H1 (cell line): ENCODE results near the gene TTC28. TPM values are rescaled to one million over a fixed set of nuclear protein-coding genes. Genes with fewer than 3 reads are reported as not detected.

Experiments
- CTCF ChIA-PET: fragments of 300-600 bp; sonication (Branson Sonifier 250); formaldehyde crosslinking; loops from one replicate; lab custom pipeline; 2021; ENCODE audit not compliant: partially characterized antibody; lab: Charles Lee
- POLR2A ChIA-PET: fragments of 300-600 bp; sonication (Branson Sonifier 250); formaldehyde crosslinking; loops from one replicate; lab custom pipeline; 2021; ENCODE audit warnings: inconsistent platforms; ENCODE audit not compliant: partially characterized antibody; lab: Charles Lee
- DNase-seq, 2 experiments: peaks; one replicate each; pipeline versions ENCODE4 v3.0.0 to v3.0.0-alpha.2; 2010 to 2022; ENCODE audit warnings: low spot score in 2 of 2, low read depth in 1 of 2, mixed read lengths in 1 of 2
- FAIRE-seq: peaks from 2 replicates; lab custom pipeline; 2011; peaks lifted over from hg19 to GRCh38; lab: Jason Lieb, UNC
- H2AFZ ChIP-seq: 2 replicates; pipeline ENCODE4 v1.8.1; 2012; ENCODE audit warnings: low read length, inconsistent platforms
- H2AK5ac ChIP-seq: 2 replicates; pipeline ENCODE4 v1.6.1; 2013; ENCODE audit warnings: low read depth, low read length
- H2BK120ac ChIP-seq: replicated peaks from 2 replicates; pipeline ENCODE3; 2013; ENCODE audit warnings: low read depth, low read length, inconsistent platforms
- H2BK12ac ChIP-seq: 2 replicates; pipeline ENCODE4 v1.6.1; 2013; ENCODE audit warnings: low read depth, low read length
- H2BK15ac ChIP-seq: 2 replicates; pipeline ENCODE4 v1.6.1; 2013; ENCODE audit warnings: low read length
- H2BK20ac ChIP-seq: 2 replicates; pipeline ENCODE4 v1.6.1; 2013; ENCODE audit warnings: low read length
- H2BK5ac ChIP-seq: 2 replicates; pipeline ENCODE4 v1.6.1; 2013; ENCODE audit warnings: low read depth, low read length
- H3K14ac ChIP-seq: 2 replicates; pipeline ENCODE4 v1.6.1; 2013; ENCODE audit warnings: inconsistent platforms; ENCODE audit not compliant: insufficient read length
- H3K18ac ChIP-seq: 2 replicates; pipeline ENCODE4 v1.6.1; 2013; ENCODE audit warnings: low read length; ENCODE audit errors: extremely low read depth
- H3K23ac ChIP-seq: 2 replicates; pipeline ENCODE4 v1.6.1; 2013; ENCODE audit warnings: inconsistent platforms; ENCODE audit not compliant: insufficient read length
- H3K23me2 ChIP-seq: 2 replicates; pipeline ENCODE4 v1.6.1; 2013; ENCODE audit warnings: low read depth, low read length
- H3K27ac ChIP-seq: 2 replicates; pipeline ENCODE4 v1.6.1; 2011; ENCODE audit warnings: low read depth, low read length, inconsistent platforms
- H3K27me3 ChIP-seq, 4 experiments: replicated peaks in 1 of 4; 1 replicate in 1 of 4; 2 replicates in 3 of 4; pipeline versions ENCODE4 v1.6.1 to v1.8.1; 2011 to 2013; ENCODE audit warnings: low read length in 3 of 4, mild to moderate bottlenecking in 3 of 4, inconsistent platforms in 2 of 4, mixed read lengths in 2 of 4, moderate library complexity in 1 of 4; ENCODE audit not compliant: control insufficient read depth in 3 of 4, insufficient read depth in 3 of 4; ENCODE audit errors: extremely low read depth in 1 of 4
- H3K36me3 ChIP-seq, 4 experiments: 2 replicates each; pipeline versions ENCODE4 v1.6.1 to v1.8.1; 2011 to 2013; ENCODE audit warnings: mild to moderate bottlenecking in 4 of 4, low read length in 3 of 4, moderate library complexity in 2 of 4, control low read depth in 1 of 4, inconsistent platforms in 1 of 4; ENCODE audit not compliant: insufficient read depth in 4 of 4, control insufficient read depth in 2 of 4
- H3K4ac ChIP-seq: replicated peaks from 2 replicates; pipeline ENCODE3; 2013; ENCODE audit warnings: low read length, low read depth, mixed read lengths, inconsistent platforms; ENCODE audit not compliant: insufficient read length
- H3K4me1 ChIP-seq, 4 experiments: replicated peaks in 1 of 4; 1 replicate in 1 of 4; 2 replicates in 3 of 4; pipeline versions ENCODE4 v1.6.1 to v1.8.1; 2011 to 2013; ENCODE audit warnings: low read length in 3 of 4, inconsistent platforms in 2 of 4, mixed read lengths in 1 of 4; ENCODE audit not compliant: insufficient read depth in 4 of 4, control insufficient read depth in 3 of 4
- H3K4me2 ChIP-seq, 2 experiments: 2 replicates each; pipeline versions ENCODE4 v1.6.1 to v1.8.1; 2011 to 2013; ENCODE audit warnings: low read depth in 2 of 2, low read length in 2 of 2, control low read depth in 1 of 2, inconsistent platforms in 1 of 2, mild to moderate bottlenecking in 1 of 2; ENCODE audit not compliant: insufficient read depth in 1 of 2
- H3K4me3 ChIP-seq, 4 experiments: fragments of 200-600, 300-600 bp in 1 of 4; sonication (generic), shearing (Covaris generic), sonication (Bioruptor Twin) in 1 of 4; 2 replicates each; pipeline versions ENCODE4 v1.5.1 to v1.8.1; 2011 to 2016; ENCODE audit warnings: low read length in 4 of 4, low read depth in 3 of 4, control low read depth in 2 of 4, inconsistent platforms in 2 of 4, mild to moderate bottlenecking in 2 of 4, mixed read lengths in 1 of 4, moderate library complexity in 1 of 4; ENCODE audit not compliant: insufficient read depth in 2 of 4; ENCODE audit errors: extremely low read depth in 1 of 4
- H3K56ac ChIP-seq: replicated peaks from 2 replicates; pipeline ENCODE3; 2013; ENCODE audit warnings: low read depth, mild to moderate bottlenecking, mixed read lengths, low read length, inconsistent platforms; ENCODE audit not compliant: insufficient read length
- H3K79me1 ChIP-seq: 2 replicates; pipeline ENCODE4 v1.6.1; 2013; ENCODE audit warnings: low read depth, low read length, control low read depth
- H3K79me2 ChIP-seq, 2 experiments: 2 replicates each; pipeline versions ENCODE4 v1.6.1 to v1.8.1; 2012 to 2013; ENCODE audit warnings: low read length in 2 of 2, mild to moderate bottlenecking in 2 of 2, inconsistent platforms in 1 of 2; ENCODE audit not compliant: insufficient read depth in 2 of 2, control insufficient read depth in 1 of 2
- H3K9ac ChIP-seq, 4 experiments: replicated peaks in 1 of 4; 1 replicate in 1 of 4; 2 replicates in 3 of 4; pipeline versions ENCODE4 v1.6.1 to v1.8.1; 2011 to 2013; ENCODE audit warnings: low read depth in 3 of 4, low read length in 3 of 4, control low read depth in 2 of 4, mild to moderate bottlenecking in 2 of 4, moderate library complexity in 2 of 4, inconsistent platforms in 1 of 4; ENCODE audit errors: extremely low read depth in 1 of 4
- H3K9me3 ChIP-seq, 2 experiments: 2 replicates each; pipeline versions ENCODE4 v1.6.1 to v1.8.1; 2012 to 2013; ENCODE audit warnings: mild to moderate bottlenecking in 2 of 2, moderate library complexity in 2 of 2, control low read depth in 1 of 2, inconsistent platforms in 1 of 2, low read depth in 1 of 2, low read length in 1 of 2, mixed read lengths in 1 of 2; ENCODE audit not compliant: insufficient read depth in 2 of 2
- H4K20me1 ChIP-seq, 2 experiments: replicated peaks in 1 of 2; 2 replicates each; pipeline versions ENCODE3 to v1.8.1; 2011 to 2013; ENCODE audit warnings: inconsistent platforms in 2 of 2, low read length in 2 of 2, mild to moderate bottlenecking in 1 of 2; ENCODE audit not compliant: insufficient read depth in 2 of 2, control insufficient read depth in 1 of 2
- H4K5ac ChIP-seq: 2 replicates; pipeline ENCODE4 v1.6.1; 2013; ENCODE audit warnings: low read length, low read depth, mixed read lengths, inconsistent platforms; ENCODE audit not compliant: insufficient read length
- H4K8ac ChIP-seq: 2 replicates; pipeline ENCODE4 v1.8.0; 2013; ENCODE audit warnings: mild to moderate bottlenecking, moderate library complexity, low read length, inconsistent platforms; ENCODE audit not compliant: insufficient read depth; ENCODE audit errors: extremely low read depth
- H4K91ac ChIP-seq: replicated peaks from 2 replicates; pipeline ENCODE3; 2013; ENCODE audit warnings: low read length, mixed read lengths, inconsistent platforms; ENCODE audit not compliant: insufficient read length
- MAFK ChIP-seq: IDR thresholded peaks from 2 replicates; pipeline ENCODE4 v1.6.1; 2012; ENCODE audit warnings: low read depth, mild to moderate bottlenecking, improper control_type of control experiment, low read length
- RNF2 ChIP-seq: fragments of 200-900, 300-1000 bp; sonication (generic); IDR thresholded peaks from 2 replicates; pipeline ENCODE4 v1.7.1; 2016; ENCODE audit warnings: borderline replicate concordance, low read depth, mild to moderate bottlenecking, antibody characterized with exemption, low read length; ENCODE audit not compliant: poor library complexity, severe bottlenecking; ENCODE audit errors: missing control alignments
- WGBS, 2 experiments: shearing (Covaris generic) in 1 of 2; methylation state at CpG; one replicate each; pipeline versions ENCODE4 v1.1.6 to v1.1.7; 2013 to 2015; ENCODE audit warnings: low lambda C conversion rate in 2 of 2, mixed read lengths in 2 of 2, inconsistent platforms in 1 of 2, low coverage in 1 of 2, missing lambda C conversion rate in 1 of 2; ENCODE audit not compliant: insufficient replicate concordance in 2 of 2, insufficient coverage in 1 of 2, insufficient read length in 1 of 2; ENCODE audit errors: extremely low coverage in 1 of 2, missing lambda C conversion rate in 1 of 2; 5-methylcytosine and 5-hydroxymethylcytosine counted together
- polyA plus RNA-seq, 7 experiments: library from polyadenylated mRNA; depleted of rRNA in 3 of 7; stranded (reverse) in 5 of 7; unstranded in 2 of 7; fragments of >200 nt in 5 of 7; fragments of 200-250 nt in 2 of 7; gene quantifications; 1 replicate in 5 of 7; 2 replicates in 1 of 7; 4 replicates in 1 of 7; pipeline versions ENCODE4 v1.2.1 to v1.2.3, GENCODE V29; 2011 to 2013; ENCODE audit warnings: missing spikeins in 2 of 7, mixed read lengths in 2 of 7
- total RNA-seq: library from RNA; stranded (reverse); fragmentation: NEBNext Ultra II Directional; extraction: Animal tissue kit (Norgen Biotek cat#: 25700); gene quantifications from 2 replicates; pipeline ENCODE4 v1.2.1, GENCODE V29; 2021

Gene TTC28
- total and polyA plus RNA-seq, 2 of the 8 experiments (the other 6 are each of a cell fraction or from before 2014, with no cell fraction given), result 2.6 to 12.6 TPM

GRCh38 chr22:28094771-28095170, 584.9 kb downstream of the TTC28 start:
- H4K8ac ChIP-seq, result no peak overlapping the region
- no peaks in the 10 kb centered on the region for H3K4me1 ChIP-seq
- no peak overlapping the region for H3K4ac ChIP-seq
- no peak overlapping the region for H2BK12ac ChIP-seq
- no peak overlapping the region for H3K14ac ChIP-seq
- no peak overlapping the region for H4K91ac ChIP-seq
- H3K36me3 ChIP-seq, result no peaks in the 10 kb centered on the region
- H3K18ac ChIP-seq, result no peak overlapping the region
- DNase-seq (no peak), FAIRE-seq (no peak)
- H3K27ac ChIP-seq, result no peak overlapping the region
- H4K5ac ChIP-seq, result no peak overlapping the region
- no peak overlapping the region for H3K4me3 ChIP-seq
- no peaks in the 10 kb centered on the region for H4K20me1 ChIP-seq
- H2BK5ac ChIP-seq, result no peak overlapping the region
- no peaks in the 10 kb centered on the region for H3K79me2 ChIP-seq
- ChIA-PET POLR2A (no interaction called here), CTCF (interaction anchor here (1.1 to 1.2 kb wide), 2 partner anchors 88 to 347 kb away, joined by 3 read pairs; no protein-coding TSS in a partner anchor)
- no peak overlapping the region for H2BK15ac ChIP-seq
- H2BK20ac ChIP-seq, result no peak overlapping the region
- no peak overlapping the region for H3K56ac ChIP-seq
- no peak overlapping the region for H3K4me2 ChIP-seq
- whole genome bisulfite sequencing, 2 experiments, result 84% methylated on average over 7 of the region's 7 CpGs; no CpG with 5 or more reads in 1 of the 2 experiments
- H2AK5ac ChIP-seq, result no peak overlapping the region
- no peaks in the 10 kb centered on the region for H3K79me1 ChIP-seq
- H3K9me3 ChIP-seq, result no peaks in the 10 kb centered on the region
- H3K9ac ChIP-seq, result no peak overlapping the region
- no peaks in the 10 kb centered on the region for H3K27me3 ChIP-seq
- no peaks in the 10 kb centered on the region for H3K23me2 ChIP-seq
- no peak overlapping the region for H3K23ac ChIP-seq
- no peak overlapping the region for H2AFZ ChIP-seq
- H2BK120ac ChIP-seq, result no peak overlapping the region
- TF ChIP-seq RNF2 (no peak), MAFK (no peak)
